IMR-90 (cell line): Measurements from ENCODE around the gene IFIT1. TPM values are rescaled to one million over a fixed set of nuclear protein-coding genes. Genes with fewer than 3 reads are reported as not detected.

Experiments
- ATAC-seq: fragments of 200-7000 bp; cut with Tn5 transposase; 2 replicates; pipeline ENCODE4 v1.9.1; 2020; ENCODE audit warnings: low read depth, mild to moderate bottlenecking, moderate library complexity
- BruUV-seq: library from RNA; stranded (reverse); fragments of 400-500 nt; replicated peaks from 2 replicates; lab custom pipeline; 2021; lab: Mats Ljungman, UMichigan
- CTCF ChIA-PET: fragments of 300-600 bp; formaldehyde crosslinking; extraction: SDS; loops from one replicate; lab custom pipeline; 2021; ENCODE audit warnings: antibody characterized with exemption; lab: Yijun Ruan, JAX
- POLR2A ChIA-PET: fragments of 300-600 bp; sonication (Branson Sonifier 250); formaldehyde crosslinking; loops from one replicate; lab custom pipeline; 2022; ENCODE audit warnings: antibody characterized with exemption; ENCODE audit not compliant: unreplicated experiment; lab: Charles Lee
- DNase-seq: peaks from one replicate; pipeline ENCODE4 v3.0.0; 2013
- H2AFZ ChIP-seq: replicated peaks from 2 replicates; pipeline ENCODE3; 2013; ENCODE audit warnings: low read length, mild to moderate bottlenecking; ENCODE audit not compliant: poor library complexity
- H2AK5ac ChIP-seq: 2 replicates; pipeline ENCODE4 v1.6.1; 2013; ENCODE audit warnings: low read depth, low read length, inconsistent platforms
- H2AK9ac ChIP-seq: replicated peaks from 2 replicates; pipeline ENCODE3; 2013; ENCODE audit warnings: mild to moderate bottlenecking, low read depth, low read length, moderate library complexity; ENCODE audit not compliant: poor library complexity
- H2BK120ac ChIP-seq: 2 replicates; pipeline ENCODE4 v1.6.1; 2013; ENCODE audit warnings: low read depth, low read length, inconsistent platforms
- H2BK15ac ChIP-seq: 3 replicates; pipeline ENCODE4 v1.6.1; 2013; ENCODE audit warnings: low read depth, low read length, inconsistent platforms
- H2BK20ac ChIP-seq: 2 replicates; pipeline ENCODE4 v1.6.1; 2013; ENCODE audit warnings: low read depth, mild to moderate bottlenecking, inconsistent platforms, low read length, moderate library complexity
- H2BK5ac ChIP-seq: 2 replicates; pipeline ENCODE4 v1.6.1; 2013; ENCODE audit warnings: mild to moderate bottlenecking, low read depth, low read length, inconsistent platforms; ENCODE audit not compliant: poor library complexity, severe bottlenecking
- H3K14ac ChIP-seq: replicated peaks from 2 replicates; pipeline ENCODE4 v1.6.1; 2013; ENCODE audit warnings: low read depth, low read length, inconsistent platforms
- H3K18ac ChIP-seq: 2 replicates; pipeline ENCODE4 v1.6.1; 2013; ENCODE audit warnings: low read depth, low read length, control low read depth
- H3K23ac ChIP-seq: 2 replicates; pipeline ENCODE4 v1.6.1; 2013; ENCODE audit warnings: low read depth, low read length, inconsistent platforms
- H3K27ac ChIP-seq: 2 replicates; pipeline ENCODE4 v1.5.1; 2013; ENCODE audit warnings: mild to moderate bottlenecking, control low read depth, low read length; ENCODE audit not compliant: insufficient read depth
- H3K27me3 ChIP-seq: 2 replicates; pipeline ENCODE4 v1.6.1; 2013; ENCODE audit warnings: low read length; ENCODE audit not compliant: control insufficient read depth, insufficient read depth
- H3K36me3 ChIP-seq: 2 replicates; pipeline ENCODE4 v1.6.1; 2013; ENCODE audit warnings: low read length, mixed read lengths; ENCODE audit not compliant: control insufficient read depth, insufficient read depth
- H3K4ac ChIP-seq: 2 replicates; pipeline ENCODE4 v1.6.1; 2013; ENCODE audit warnings: low read depth, low read length, inconsistent platforms
- H3K4me1 ChIP-seq: 2 replicates; pipeline ENCODE4 v1.6.1; 2013; ENCODE audit warnings: low read length, mixed read lengths; ENCODE audit not compliant: control insufficient read depth, insufficient read depth
- H3K4me2 ChIP-seq: 2 replicates; pipeline ENCODE4 v1.6.1; 2013; ENCODE audit warnings: low read depth, mild to moderate bottlenecking, control low read depth, low read length, moderate library complexity
- H3K4me3 ChIP-seq: 2 replicates; pipeline ENCODE4 v1.5.1; 2013; ENCODE audit warnings: low read depth, mild to moderate bottlenecking, control low read depth, low read length, moderate library complexity; ENCODE audit not compliant: insufficient read depth
- H3K56ac ChIP-seq: 2 replicates; pipeline ENCODE4 v1.6.1; 2013; ENCODE audit warnings: low read length, inconsistent platforms; ENCODE audit not compliant: insufficient read depth; ENCODE audit errors: extremely low read depth
- H3K79me1 ChIP-seq, 2 experiments: 2 replicates each; pipeline ENCODE4 v1.6.1; 2013; ENCODE audit warnings: low read length in 2 of 2, inconsistent platforms in 1 of 2, low read depth in 1 of 2
- H3K9ac ChIP-seq: 2 replicates; pipeline ENCODE4 v1.6.1; 2013; ENCODE audit warnings: low read depth, low read length, control low read depth
- H3K9me1 ChIP-seq: 2 replicates; pipeline ENCODE4 v1.6.1; 2013; ENCODE audit warnings: low read length, inconsistent platforms; ENCODE audit not compliant: insufficient read depth
- H3K9me3 ChIP-seq: 2 replicates; pipeline ENCODE4 v1.6.1; 2013; ENCODE audit warnings: low read length; ENCODE audit not compliant: control insufficient read depth, insufficient read depth
- H4K20me1 ChIP-seq: 2 replicates; pipeline ENCODE4 v1.6.1; 2013; ENCODE audit warnings: low read length, inconsistent platforms; ENCODE audit not compliant: insufficient read depth
- H4K5ac ChIP-seq: 2 replicates; pipeline ENCODE4 v1.6.1; 2013; ENCODE audit warnings: mild to moderate bottlenecking, low read depth, low read length, control low read depth
- H4K8ac ChIP-seq, 2 experiments: 2 replicates each; pipeline ENCODE4 v1.6.1; 2013; ENCODE audit warnings: low read depth in 2 of 2, low read length in 2 of 2, control low read depth in 1 of 2, inconsistent platforms in 1 of 2
- H4K91ac ChIP-seq: 2 replicates; pipeline ENCODE4 v1.6.1; 2013; ENCODE audit warnings: low read depth, low read length, inconsistent platforms; ENCODE audit not compliant: insufficient read depth
- CEBPB ChIP-seq: IDR thresholded peaks from 2 replicates; pipeline ENCODE4 v1.6.1; 2012; ENCODE audit warnings: low read depth, low read length, improper control_type of control experiment
- FOS ChIP-seq: fragments of 150-350 bp; IDR thresholded peaks from 2 replicates; pipeline ENCODE4 v1.6.1; 2016; ENCODE audit warnings: low read depth, low read length
- SMC3 ChIP-seq: fragments of 150-350 bp; IDR thresholded peaks from 2 replicates; pipeline ENCODE4 v1.6.1; 2016; ENCODE audit warnings: low read depth, mild to moderate bottlenecking, antibody characterized with exemption, low read length, moderate library complexity
- USF2 ChIP-seq: fragments of 150-350 bp; IDR thresholded peaks from 2 replicates; pipeline ENCODE4 v1.6.1; 2017; ENCODE audit warnings: mild to moderate bottlenecking, antibody characterized with exemption, low read length, low read depth
- WGBS, 2 experiments: methylation state at CpG; one replicate each; pipeline versions ENCODE4 v1.1.5 to v1.1.7; 2013; ENCODE audit warnings: missing lambda C conversion rate in 2 of 2; ENCODE audit not compliant: insufficient read length in 1 of 2; ENCODE audit errors: extremely low coverage in 2 of 2; 5-methylcytosine and 5-hydroxymethylcytosine counted together
- dilution Hi-C: fragments of 300-500 bp; cut with HindIII; formaldehyde crosslinking; loops from one replicate; pipeline ENCODE4 v1.14.3; 2018; ENCODE audit warnings: low sequenced_read_pairs; ENCODE audit not compliant: unreplicated experiment
- in situ Hi-C: fragments of 300-500 bp; cut with MboI; formaldehyde crosslinking; loops from 3 replicates; pipeline ENCODE4 v1.14.3; 2019; ENCODE audit warnings: low sequenced_read_pairs, inconsistent platforms, mixed read lengths
- intact Hi-C: fragments of 100-400 bp; cut with micrococcal nuclease; formaldehyde crosslinking; loops from 2 replicates; pipeline ENCODE4 v1.10.0; 2022
- polyA plus RNA-seq, 3 experiments: library from polyadenylated mRNA; depleted of rRNA; stranded (reverse); fragments of >200 nt; gene quantifications; 2 replicates each; pipeline ENCODE4 v1.2.3, GENCODE V29; 2012; ENCODE audit warnings: low replicate concordance in 1 of 3
- total RNA-seq: library from RNA; depleted of rRNA; stranded (reverse); fragments of >200 nt; gene quantifications from 2 replicates; pipeline ENCODE4 v1.2.3, GENCODE V29; 2012

IFIT1 gene
- total and polyA plus RNA-seq, 2 of the 4 experiments (the other 2 are of a cell fraction) = 6.1 to 6.8 TPM

GRCh38 chr10:89373916-89374711 lies 18.3 kb upstream of the IFIT1 start:
- Histone ChIP-seq H3K4me1 (peaks cover 9% of the 10 kb centered on the region), H2AFZ (peak overlapping the region; percentile 52), H4K5ac (no peak overlapping the region), H4K8ac (peak overlapping the region in 1 of 2 experiments; percentile 10; a peak in 1 of 4 replicates), H3K36me3 (no peaks in the 10 kb centered on the region), H3K27ac (peak overlapping the region; percentile 88; the same call in 1 of the 2 replicates), H3K4ac (peak overlapping the region; percentile 18; the same call in 1 of the 2 replicates), H3K18ac (0 out of 2 replicates have a peak overlapping the region, but pooled peaks have one; percentile 6), H2AK5ac (no peak overlapping the region), H2BK120ac (no peak overlapping the region), H3K9me1 (peaks cover 6% of the 10 kb centered on the region), H3K27me3 (no peaks in the 10 kb centered on the region), H4K91ac (no peak overlapping the region), H3K9me3 (no peaks in the 10 kb centered on the region), H4K20me1 (peaks cover 8% of the 10 kb centered on the region; the same call in 1 of the 2 replicates), H3K9ac (0 out of 2 replicates have a peak overlapping the region, but pooled peaks have one; percentile 10), H3K14ac (peak overlapping the region; percentile 43; the same call in 1 of the 2 replicates), H3K23ac (no peak overlapping the region), H2BK5ac (peak overlapping the region; percentile 61), H3K4me2 (peak overlapping the region; percentile 58; the same call in 1 of the 2 replicates), H3K4me3 (no peak overlapping the region), H2BK15ac (no peak overlapping the region; the same call in 2 of the 3 replicates), H2BK20ac (peak overlapping the region; percentile 40), H2AK9ac (no peak overlapping the region), H3K56ac (no peak overlapping the region), H3K79me1 (no peaks in the 10 kb centered on the region)
- intact Hi-C loops (loop anchor here (2.0 kb wide), 1 partner anchor 41 kb away; the partner anchor contains the start of gene IFIT5), in situ Hi-C loops (no loop called here), dilution Hi-C loops (no loop called here)
- BruUV-seq = no TSS peak
- peak; percentile 91 for TF ChIP-seq CEBPB
- TF ChIP-seq USF2 = peak; percentile 61
- TF ChIP-seq SMC3 = no peak
- no peak for TF ChIP-seq FOS
- peak; percentile 94 for DNase-seq
- ChIA-PET CTCF (no interaction called here), POLR2A (no interaction called here)
- no CpG with 5 or more reads among the region's 3 CpGs for WGBS, 2 experiments
- peak; percentile 93 for ATAC-seq
